Breast epithelium (tissue), 3 donors: ENCODE results near the gene IQCH.

Source experiments
- POLR2A ChIP-seq: fragments of 450-650 bp; IDR thresholded peaks from one replicate; pipeline ENCODE4 v1.6.1; 2016; ENCODE audit warnings: antibody characterized with exemption, mild to moderate bottlenecking, moderate library complexity
- TF ChIP-seq, protein P1 (sequence below), 3 donors: fragments of 450-650 bp; IDR thresholded peaks; one replicate each; pipeline ENCODE4 v1.5.1; 2016 to 2017; ENCODE audit warnings: antibody characterized with exemption in 3 of 3, mild to moderate bottlenecking in 3 of 3, moderate library complexity in 3 of 3

DNA sequence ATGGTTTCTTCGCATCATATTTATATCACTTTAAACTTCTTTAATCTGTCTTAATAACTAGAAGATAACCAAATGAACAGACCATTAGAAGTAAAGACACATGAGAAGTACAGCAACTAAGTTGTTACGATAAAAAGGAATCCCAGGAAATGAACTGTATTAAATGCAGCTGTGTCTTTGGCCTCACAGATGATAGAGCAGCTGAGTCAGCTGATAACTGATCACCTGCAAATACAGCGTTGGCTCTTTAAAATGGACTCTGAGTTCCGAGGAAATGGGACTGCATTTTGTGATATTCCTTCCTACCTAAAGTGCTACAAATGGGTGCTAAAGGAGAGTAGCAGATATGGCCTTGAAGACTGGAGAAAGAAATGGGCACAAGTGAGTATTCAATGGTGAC, 145.3 kb downstream of the IQCH start:
- no peak for TF ChIP-seq POLR2A
- TF ChIP-seq, protein P1, sequence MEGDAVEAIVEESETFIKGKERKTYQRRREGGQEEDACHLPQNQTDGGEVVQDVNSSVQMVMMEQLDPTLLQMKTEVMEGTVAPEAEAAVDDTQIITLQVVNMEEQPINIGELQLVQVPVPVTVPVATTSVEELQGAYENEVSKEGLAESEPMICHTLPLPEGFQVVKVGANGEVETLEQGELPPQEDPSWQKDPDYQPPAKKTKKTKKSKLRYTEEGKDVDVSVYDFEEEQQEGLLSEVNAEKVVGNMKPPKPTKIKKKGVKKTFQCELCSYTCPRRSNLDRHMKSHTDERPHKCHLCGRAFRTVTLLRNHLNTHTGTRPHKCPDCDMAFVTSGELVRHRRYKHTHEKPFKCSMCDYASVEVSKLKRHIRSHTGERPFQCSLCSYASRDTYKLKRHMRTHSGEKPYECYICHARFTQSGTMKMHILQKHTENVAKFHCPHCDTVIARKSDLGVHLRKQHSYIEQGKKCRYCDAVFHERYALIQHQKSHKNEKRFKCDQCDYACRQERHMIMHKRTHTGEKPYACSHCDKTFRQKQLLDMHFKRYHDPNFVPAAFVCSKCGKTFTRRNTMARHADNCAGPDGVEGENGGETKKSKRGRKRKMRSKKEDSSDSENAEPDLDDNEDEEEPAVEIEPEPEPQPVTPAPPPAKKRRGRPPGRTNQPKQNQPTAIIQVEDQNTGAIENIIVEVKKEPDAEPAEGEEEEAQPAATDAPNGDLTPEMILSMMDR (IDR thresholded peaks at IDR 0.05): no peak
